GM23248 (cell line): ENCODE measurements around the gene PIGA. TPM values are rescaled to one million over a fixed set of nuclear protein-coding genes. Genes with fewer than 3 reads are reported as not detected.
"Not testable (repeated sequence)": the region's sequence is repeated elsewhere in the genome, so short reads cannot be mapped to it uniquely, and the experiment has no call there.

Source experiments
- DNase-seq: peaks from one replicate; pipeline ENCODE4 v3.0.0-alpha.2; 2015
- H2AFZ ChIP-seq: fragments of 200-600 bp; sonication (generic); 2 replicates; pipeline ENCODE4 v1.6.1; 2016; ENCODE audit warnings: antibody characterized with exemption
- H3F3A ChIP-seq: fragments of 200-600 bp; sonication (generic); 2 replicates; pipeline ENCODE4 v1.6.1; 2016; ENCODE audit warnings: mild to moderate bottlenecking, antibody characterized with exemption, mixed run types; ENCODE audit not compliant: insufficient read depth
- H3K27ac ChIP-seq: fragments of 200-600 bp; sonication (generic); 2 replicates; pipeline ENCODE4 v1.5.1; 2016; ENCODE audit warnings: mild to moderate bottlenecking
- H3K27me3 ChIP-seq: fragments of 200-600 bp; sonication (generic); replicated peaks from 2 replicates; pipeline ENCODE4 v1.6.1; 2016; ENCODE audit warnings: mild to moderate bottlenecking; ENCODE audit not compliant: insufficient read depth
- H3K36me3 ChIP-seq: fragments of 200-600 bp; sonication (generic); 2 replicates; pipeline ENCODE4 v1.6.1; 2016; ENCODE audit warnings: low read depth, mild to moderate bottlenecking
- H3K4me1 ChIP-seq: fragments of 200-600 bp; sonication (generic); 2 replicates; pipeline ENCODE4 v1.6.1; 2016; ENCODE audit warnings: mild to moderate bottlenecking; ENCODE audit not compliant: insufficient read depth
- H3K4me2 ChIP-seq: fragments of 200-600 bp; sonication (generic); one replicate; pipeline ENCODE4 v1.6.1; 2016; ENCODE audit warnings: mild to moderate bottlenecking; ENCODE audit not compliant: unreplicated experiment
- H3K4me3 ChIP-seq: fragments of 200-600 bp; sonication (generic); 2 replicates; pipeline ENCODE4 v1.5.1; 2016; ENCODE audit warnings: mild to moderate bottlenecking
- H3K79me2 ChIP-seq: fragments of 200-600 bp; sonication (generic); 2 replicates; pipeline ENCODE4 v1.6.1; 2016; ENCODE audit warnings: mild to moderate bottlenecking; ENCODE audit not compliant: insufficient read depth
- H3K9ac ChIP-seq: fragments of 200-600 bp; sonication (generic); 2 replicates; pipeline ENCODE4 v1.6.1; 2016; ENCODE audit warnings: mild to moderate bottlenecking
- H3K9me2 ChIP-seq: fragments of 200-600 bp; sonication (generic); 2 replicates; pipeline ENCODE4 v1.6.1; 2016; ENCODE audit warnings: mixed run types, mild to moderate bottlenecking, moderate library complexity; ENCODE audit not compliant: insufficient read depth
- H3K9me3 ChIP-seq: fragments of 200-600 bp; sonication (generic); one replicate; pipeline ENCODE4 v1.6.1; 2017; ENCODE audit warnings: low read depth
- H4K20me1 ChIP-seq: fragments of 200-600 bp; sonication (generic); 2 replicates; pipeline ENCODE4 v1.6.0; 2016; ENCODE audit not compliant: insufficient read depth
- EZH2 ChIP-seq: fragments of 200-600 bp; sonication (generic); IDR thresholded peaks from 2 replicates; pipeline ENCODE4 v1.6.1; 2018; ENCODE audit warnings: antibody characterized with exemption, mild to moderate bottlenecking; ENCODE audit not compliant: insufficient read depth, poor library complexity, severe bottlenecking
- EZH2phosphoT487 ChIP-seq: fragments of 200-600 bp; sonication (generic); IDR thresholded peaks from 2 replicates; pipeline ENCODE4 v1.6.1; 2018; ENCODE audit warnings: antibody characterized with exemption, moderate library complexity, mild to moderate bottlenecking, low read depth; ENCODE audit not compliant: insufficient read depth
- WGBS, 2 experiments: methylation state at CpG; one replicate each; pipeline ENCODE4 v1.1.6; 2015 to 2017; ENCODE audit warnings: low lambda C conversion rate in 2 of 2, low coverage in 1 of 2; ENCODE audit errors: missing lambda C conversion rate in 2 of 2; 5-methylcytosine and 5-hydroxymethylcytosine counted together
- in situ Hi-C: fragments of 300-500 bp; cut with MboI; formaldehyde crosslinking; loops from 2 replicates; pipeline ENCODE4 v1.15.0; 2020
- polyA plus RNA-seq: library from polyadenylated mRNA; unstranded; fragments of >200 nt; fragmentation: Nextera tagmentation; extraction: Ambion mirVana; gene quantifications from 2 replicates; pipeline ENCODE4 v1.2.1, GENCODE V29; 2016
- total RNA-seq: library from RNA; depleted of rRNA; stranded (reverse); fragments of >200 nt; shearing (Covaris generic); gene quantifications from 2 replicates; pipeline ENCODE4 v1.2.3, GENCODE V29; 2014

The PIGA gene
- total and polyA plus RNA-seq, 2 experiments from 2014 or later: 4.7 to 8.9 TPM

DNA sequence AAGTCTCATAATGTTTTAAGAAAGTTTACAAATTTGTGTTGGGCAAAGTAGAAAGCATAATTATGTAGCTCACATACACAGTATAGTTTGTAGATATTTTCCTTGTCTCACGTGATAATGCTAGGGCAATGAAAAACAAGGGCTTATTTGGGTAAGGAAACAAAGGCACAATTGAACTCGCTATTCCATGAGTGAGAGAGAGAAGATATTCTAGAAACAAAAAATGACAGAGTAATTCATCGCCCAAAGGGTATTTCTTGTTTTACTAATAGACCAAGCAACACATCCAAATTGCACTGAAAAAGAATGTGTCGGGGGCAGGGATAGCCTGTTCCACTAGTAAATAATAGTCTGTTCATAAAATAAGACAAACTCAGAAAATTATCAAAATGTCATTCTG is 16.2 kb downstream of the PIGA start:
- Histone ChIP-seq H3K79me2 (no peaks in the 10 kb centered on the region), H3K27ac (no peak overlapping the region), H3K4me2 (no peak overlapping the region), H3K4me1 (no peaks in the 10 kb centered on the region), H4K20me1 (no peaks in the 10 kb centered on the region), H3K4me3 (no peak overlapping the region), H3F3A (no peaks in the 10 kb centered on the region), H2AFZ (no peak overlapping the region), H3K9me2 (no peaks in the 10 kb centered on the region), H3K9ac (no peak overlapping the region), H3K9me3 (no peaks in the 10 kb centered on the region), H3K36me3 (no peaks in the 10 kb centered on the region), H3K27me3 (no peaks in the 10 kb centered on the region)
- in situ Hi-C loops: no loop called here
- TF ChIP-seq EZH2 (no peak), EZH2phosphoT487 (no peak)
- no peak for DNase-seq
- 93 to 97% methylated on average over 4 of the region's 4 CpGs for WGBS, 2 experiments

DNA sequence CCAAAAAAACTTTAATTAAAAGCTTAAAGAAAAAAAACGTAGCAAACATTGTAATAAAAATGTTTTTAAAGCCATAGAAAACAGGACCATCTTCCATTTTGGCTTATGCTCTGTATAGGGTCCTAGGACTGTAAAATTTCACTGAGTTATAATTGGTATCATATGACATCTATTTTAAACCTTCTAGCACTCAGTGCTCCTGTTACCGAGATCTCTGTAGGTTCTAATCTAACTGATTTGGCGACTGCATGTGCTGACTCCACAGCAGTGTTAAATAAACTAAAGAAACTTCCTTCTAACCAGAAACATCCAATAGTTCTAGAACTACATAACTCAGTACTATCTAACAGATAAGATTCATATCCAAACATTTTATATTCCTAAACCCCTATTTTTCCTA is 19.8 kb downstream of the PIGA start, which contains the start of gene ASB11:
ASB11 (minus strand) TSS at position 132 of the 400 bp plus-strand sequence; CDS start at position 97, 35 bp downstream.
- Histone ChIP-seq H4K20me1 (no peaks in the 10 kb centered on the region), H3F3A (no peaks in the 10 kb centered on the region), H3K9ac (no peak within 1 kb of the TSS), H3K36me3 (no peaks in the 10 kb centered on the region), H3K4me2 (no peak within 1 kb of the TSS), H3K27ac (no peak within 1 kb of the TSS), H3K4me3 (no peak within 1 kb of the TSS), H3K9me2 (no peaks in the 10 kb centered on the region), H3K9me3 (no peaks in the 10 kb centered on the region), H2AFZ (no peak within 1 kb of the TSS), H3K79me2 (no peaks in the 10 kb centered on the region), H3K4me1 (no peaks in the 10 kb centered on the region), H3K27me3 (no peaks in the 10 kb centered on the region)
- TF ChIP-seq EZH2phosphoT487: no peak
- no peak for TF ChIP-seq EZH2
- no peak for DNase-seq
- in situ Hi-C loops: no loop called here
- 62 to 63% methylated on average over 3 of the region's 3 CpGs for WGBS, 2 experiments

GRCh38 chrX:15314472-15314871 is 20.9 kb downstream of the PIGA start:
- H3F3A ChIP-seq: no peaks in the 10 kb centered on the region
- H3K36me3 ChIP-seq: no peaks in the 10 kb centered on the region
- no peak for DNase-seq
- no peak overlapping the region for H3K27ac ChIP-seq
- H3K9ac ChIP-seq: no peak overlapping the region
- H4K20me1 ChIP-seq: no peaks in the 10 kb centered on the region
- no peak overlapping the region for H3K4me2 ChIP-seq
- H3K79me2 ChIP-seq: no peaks in the 10 kb centered on the region
- no peak overlapping the region for H3K4me3 ChIP-seq
- in situ Hi-C loops: no loop called here
- no peaks in the 10 kb centered on the region for H3K9me3 ChIP-seq
- no peaks in the 10 kb centered on the region for H3K4me1 ChIP-seq
- H3K9me2 ChIP-seq: no peaks in the 10 kb centered on the region
- WGBS, 2 experiments: 9% methylated on average over 2 of the region's 2 CpGs
- no peaks in the 10 kb centered on the region for H3K27me3 ChIP-seq
- TF ChIP-seq EZH2 (no peak), EZH2phosphoT487 (no peak)
- no peak overlapping the region for H2AFZ ChIP-seq

GRCh38 chrX:15311119-15311518 is 24.2 kb downstream of the PIGA start:
- no peaks in the 10 kb centered on the region for H4K20me1 ChIP-seq
- H3K9ac ChIP-seq: no peak overlapping the region
- H3F3A ChIP-seq: no peaks in the 10 kb centered on the region
- no peaks in the 10 kb centered on the region for H3K27me3 ChIP-seq
- H3K4me3 ChIP-seq: no peak overlapping the region
- H3K27ac ChIP-seq: no peak overlapping the region
- no peaks in the 10 kb centered on the region for H3K9me2 ChIP-seq
- no peak overlapping the region for H2AFZ ChIP-seq
- H3K9me3 ChIP-seq: no peaks in the 10 kb centered on the region
- no peak overlapping the region for H3K4me2 ChIP-seq
- in situ Hi-C loops: no loop called here
- TF ChIP-seq EZH2: no peak
- no peak for TF ChIP-seq EZH2phosphoT487
- H3K79me2 ChIP-seq: no peaks in the 10 kb centered on the region
- H3K36me3 ChIP-seq: no peaks in the 10 kb centered on the region
- no peaks in the 10 kb centered on the region for H3K4me1 ChIP-seq
- 92 to 95% methylated on average over 3 of the region's 3 CpGs for WGBS, 2 experiments
- no peak for DNase-seq

GRCh38 chrX:15310117-15310516 is 25.2 kb downstream of the PIGA start:
- 0 to 4% methylated on average over 3 of the region's 3 CpGs for WGBS, 2 experiments
- H3K27me3 ChIP-seq: no peaks in the 10 kb centered on the region
- H2AFZ ChIP-seq: no peak overlapping the region
- in situ Hi-C loops: no loop called here
- H3K79me2 ChIP-seq: no peaks in the 10 kb centered on the region
- H3K9me3 ChIP-seq: no peaks in the 10 kb centered on the region
- peak; percentile 11 for DNase-seq
- H3K36me3 ChIP-seq: no peaks in the 10 kb centered on the region
- no peaks in the 10 kb centered on the region for H4K20me1 ChIP-seq
- H3K4me3 ChIP-seq: no peak overlapping the region
- H3K9ac ChIP-seq: no peak overlapping the region
- H3K9me2 ChIP-seq: no peaks in the 10 kb centered on the region
- H3F3A ChIP-seq: no peaks in the 10 kb centered on the region
- no peak overlapping the region for H3K27ac ChIP-seq
- no peak for TF ChIP-seq EZH2
- TF ChIP-seq EZH2phosphoT487: no peak
- no peak overlapping the region for H3K4me2 ChIP-seq
- no peaks in the 10 kb centered on the region for H3K4me1 ChIP-seq

GRCh38 chrX:15305899-15306298 is 29.4 kb downstream of the PIGA start:
- H3K4me3 ChIP-seq, H4K20me1 ChIP-seq, H3K27ac ChIP-seq, H3K4me1 ChIP-seq, H3K79me2 ChIP-seq, H3K9me2 ChIP-seq, H3K27me3 ChIP-seq, H3K9me3 ChIP-seq, in situ Hi-C loops, H3K4me2 ChIP-seq, H3F3A ChIP-seq, H2AFZ ChIP-seq, H3K36me3 ChIP-seq, DNase-seq, H3K9ac ChIP-seq: not testable (repeated sequence)
- WGBS, 2 experiments: 5 to 9% methylated on average over 3 of the region's 3 CpGs
